ENCODE results near the gene DPP6.

The DPP6 gene

GRCh38 chr7:154876516-154876915 is 824.3 kb downstream of the DPP6 start:
- TF ChIP-seq, protein P1, sequence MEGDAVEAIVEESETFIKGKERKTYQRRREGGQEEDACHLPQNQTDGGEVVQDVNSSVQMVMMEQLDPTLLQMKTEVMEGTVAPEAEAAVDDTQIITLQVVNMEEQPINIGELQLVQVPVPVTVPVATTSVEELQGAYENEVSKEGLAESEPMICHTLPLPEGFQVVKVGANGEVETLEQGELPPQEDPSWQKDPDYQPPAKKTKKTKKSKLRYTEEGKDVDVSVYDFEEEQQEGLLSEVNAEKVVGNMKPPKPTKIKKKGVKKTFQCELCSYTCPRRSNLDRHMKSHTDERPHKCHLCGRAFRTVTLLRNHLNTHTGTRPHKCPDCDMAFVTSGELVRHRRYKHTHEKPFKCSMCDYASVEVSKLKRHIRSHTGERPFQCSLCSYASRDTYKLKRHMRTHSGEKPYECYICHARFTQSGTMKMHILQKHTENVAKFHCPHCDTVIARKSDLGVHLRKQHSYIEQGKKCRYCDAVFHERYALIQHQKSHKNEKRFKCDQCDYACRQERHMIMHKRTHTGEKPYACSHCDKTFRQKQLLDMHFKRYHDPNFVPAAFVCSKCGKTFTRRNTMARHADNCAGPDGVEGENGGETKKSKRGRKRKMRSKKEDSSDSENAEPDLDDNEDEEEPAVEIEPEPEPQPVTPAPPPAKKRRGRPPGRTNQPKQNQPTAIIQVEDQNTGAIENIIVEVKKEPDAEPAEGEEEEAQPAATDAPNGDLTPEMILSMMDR (IDR thresholded peaks at IDR 0.05; ENCODE audit: insufficient read depth, low read length, poor library complexity, severe bottlenecking): no peak
- no peaks in the 10 kb centered on the region; the same call in none of the 2 replicates for H3K27me3 ChIP-seq (replicated peaks; ENCODE audit: control insufficient read depth, insufficient read depth, low read length)
- no peak overlapping the region for H3K4me3 ChIP-seq (replicated peaks; ENCODE audit: low read depth, low read length)
- DNase-seq (ENCODE audit: extremely low read depth, insufficient read length): no peak
- no peaks in the 10 kb centered on the region for H3K36me3 ChIP-seq (ENCODE audit: control insufficient read depth, insufficient read depth, low read length)

GRCh38 chr7:154877031-154877430 is 824.8 kb downstream of the DPP6 start:
- no peaks in the 10 kb centered on the region; the same call in none of the 2 replicates for H3K27me3 ChIP-seq (replicated peaks; ENCODE audit: control insufficient read depth, insufficient read depth, low read length)
- no peak overlapping the region for H3K4me3 ChIP-seq (replicated peaks; ENCODE audit: low read depth, low read length)
- TF ChIP-seq, protein P1 (IDR thresholded peaks at IDR 0.05; ENCODE audit: insufficient read depth, low read length, poor library complexity, severe bottlenecking): no peak
- no peaks in the 10 kb centered on the region for H3K36me3 ChIP-seq (ENCODE audit: control insufficient read depth, insufficient read depth, low read length)
- DNase-seq (ENCODE audit: extremely low read depth, insufficient read length): no peak

DNA sequence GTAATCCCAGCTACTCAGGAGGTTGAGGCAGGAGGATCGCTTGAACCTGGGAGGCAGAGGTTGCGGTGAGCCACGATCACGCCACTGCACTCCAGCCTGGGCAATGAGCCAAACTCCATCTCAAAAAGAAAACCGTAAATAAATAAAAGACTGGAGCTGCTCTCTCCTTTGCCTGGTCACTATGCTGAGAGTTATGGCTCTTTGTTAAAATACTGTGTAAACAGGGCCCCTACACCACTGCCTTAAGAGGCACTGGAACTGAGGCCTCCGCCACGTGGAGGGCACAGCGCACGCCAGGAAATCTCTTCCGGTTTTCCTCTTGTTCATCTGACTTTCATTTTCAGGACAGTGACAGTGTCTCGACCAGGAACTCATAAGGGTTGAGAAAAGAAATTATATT is 827.4 kb downstream of the DPP6 start:
- no peaks in the 10 kb centered on the region for H3K36me3 ChIP-seq (ENCODE audit: control insufficient read depth, insufficient read depth, low read length)
- H3K27me3 ChIP-seq (replicated peaks; ENCODE audit: control insufficient read depth, insufficient read depth, low read length): no peaks in the 10 kb centered on the region; the same call in 1 of the 2 replicates
- no peak overlapping the region for H3K4me3 ChIP-seq (replicated peaks; ENCODE audit: low read depth, low read length)
- TF ChIP-seq, protein P1 (IDR thresholded peaks at IDR 0.05; ENCODE audit: insufficient read depth, low read length, poor library complexity, severe bottlenecking): no peak
- DNase-seq (ENCODE audit: extremely low read depth, insufficient read length): no peak

DNA sequence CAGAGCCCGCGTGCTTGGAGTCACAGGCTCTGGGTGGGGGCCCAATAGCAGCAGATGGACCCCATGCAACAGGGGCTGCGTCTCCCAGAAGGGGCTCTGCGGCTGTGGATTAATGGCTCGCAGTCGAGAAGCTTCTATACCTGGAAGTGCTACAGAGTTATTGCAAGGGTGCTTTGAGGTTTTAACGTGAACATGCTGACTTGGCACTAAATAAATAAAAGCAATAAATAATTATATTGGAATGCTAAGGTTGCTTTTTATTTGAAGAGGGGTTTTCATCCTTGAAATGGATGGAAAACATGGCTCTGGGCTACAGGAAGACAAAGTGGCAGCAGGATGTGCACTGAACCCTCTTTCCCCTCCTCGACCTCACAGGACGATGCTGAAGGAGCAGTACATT is 828.3 kb downstream of the DPP6 start:
- Histone ChIP-seq H3K36me3 (ENCODE audit: control insufficient read depth, insufficient read depth, low read length) (no peaks in the 10 kb centered on the region), H3K4me3 (replicated peaks; ENCODE audit: low read depth, low read length) (no peak overlapping the region), H3K27me3 (replicated peaks; ENCODE audit: control insufficient read depth, insufficient read depth, low read length) (no peaks in the 10 kb centered on the region; the same call in 1 of the 2 replicates)
- TF ChIP-seq, protein P1 (IDR thresholded peaks at IDR 0.05; ENCODE audit: insufficient read depth, low read length, poor library complexity, severe bottlenecking): no peak
- DNase-seq (ENCODE audit: extremely low read depth, insufficient read length): no peak

- no peak for DNase-seq (ENCODE audit: extremely low read depth, insufficient read length)
- TF ChIP-seq, protein P1 (IDR thresholded peaks at IDR 0.05; ENCODE audit: insufficient read depth, low read length, poor library complexity, severe bottlenecking): no peak
- Histone ChIP-seq H3K4me3 (replicated peaks; ENCODE audit: low read depth, low read length) (no peak overlapping the region), H3K36me3 (ENCODE audit: control insufficient read depth, insufficient read depth, low read length) (no peaks in the 10 kb centered on the region), H3K27me3 (replicated peaks; ENCODE audit: control insufficient read depth, insufficient read depth, low read length) (no peaks in the 10 kb centered on the region; the same call in 1 of the 2 replicates)
These were observed 828.8 kb downstream of the DPP6 start for GRCh38 chr7:154881026-154881425.

GRCh38 chr7:154881526-154881925 is 829.3 kb downstream of the DPP6 start:
- Histone ChIP-seq H3K27me3 (replicated peaks; ENCODE audit: control insufficient read depth, insufficient read depth, low read length) (no peaks in the 10 kb centered on the region; the same call in none of the 2 replicates), H3K4me3 (replicated peaks; ENCODE audit: low read depth, low read length) (no peak overlapping the region), H3K36me3 (ENCODE audit: control insufficient read depth, insufficient read depth, low read length) (no peaks in the 10 kb centered on the region)
- TF ChIP-seq, protein P1 (IDR thresholded peaks at IDR 0.05; ENCODE audit: insufficient read depth, low read length, poor library complexity, severe bottlenecking): no peak
- no peak for DNase-seq (ENCODE audit: extremely low read depth, insufficient read length)

All from GM06990 (cell line).